HL-60 (cell line): ENCODE measurements around the gene PPFIA4.

ENCODE experiments used
- SPI1 ChIP-seq: IDR thresholded peaks from 2 replicates; pipeline ENCODE4 v1.6.1; 2012; ENCODE audit warnings: low read depth, mild to moderate bottlenecking, borderline replicate concordance
- TF ChIP-seq, protein P1 (sequence below): IDR thresholded peaks from one replicate; pipeline ENCODE4 v1.5.1; 2011; ENCODE audit warnings: low read length, control low read depth, inconsistent platforms; ENCODE audit not compliant: insufficient read depth

DNA sequence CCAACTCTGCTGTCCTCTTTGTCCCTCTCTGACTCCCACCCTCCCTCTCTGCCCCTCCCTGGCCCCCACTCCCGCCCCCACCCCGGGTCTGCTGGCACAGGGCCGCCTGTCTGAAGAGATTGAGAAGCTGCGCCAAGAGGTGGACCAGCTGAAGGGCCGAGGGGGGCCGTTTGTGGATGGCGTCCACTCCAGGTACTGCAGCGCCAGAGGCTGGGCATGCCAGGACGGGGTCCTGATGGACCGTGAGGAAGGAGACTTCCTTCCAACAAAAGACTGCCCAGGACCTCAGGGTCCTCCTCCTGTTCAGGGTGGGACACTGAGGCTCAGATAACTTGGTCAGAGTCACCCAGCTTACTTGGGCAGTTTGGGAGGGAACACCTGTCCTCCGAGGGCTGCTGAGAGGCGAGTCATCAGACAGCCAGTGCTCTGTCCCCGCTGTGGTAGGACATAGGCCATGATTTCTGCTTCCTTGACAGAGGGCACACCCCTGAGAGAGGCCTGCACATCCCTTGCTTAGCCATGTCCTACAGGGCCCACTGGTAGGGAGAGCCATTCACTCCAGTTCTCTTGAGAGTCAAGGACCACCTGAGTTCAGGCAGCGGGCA lies 23.4 kb downstream of the PPFIA4 start:
- TF ChIP-seq, protein P1, sequence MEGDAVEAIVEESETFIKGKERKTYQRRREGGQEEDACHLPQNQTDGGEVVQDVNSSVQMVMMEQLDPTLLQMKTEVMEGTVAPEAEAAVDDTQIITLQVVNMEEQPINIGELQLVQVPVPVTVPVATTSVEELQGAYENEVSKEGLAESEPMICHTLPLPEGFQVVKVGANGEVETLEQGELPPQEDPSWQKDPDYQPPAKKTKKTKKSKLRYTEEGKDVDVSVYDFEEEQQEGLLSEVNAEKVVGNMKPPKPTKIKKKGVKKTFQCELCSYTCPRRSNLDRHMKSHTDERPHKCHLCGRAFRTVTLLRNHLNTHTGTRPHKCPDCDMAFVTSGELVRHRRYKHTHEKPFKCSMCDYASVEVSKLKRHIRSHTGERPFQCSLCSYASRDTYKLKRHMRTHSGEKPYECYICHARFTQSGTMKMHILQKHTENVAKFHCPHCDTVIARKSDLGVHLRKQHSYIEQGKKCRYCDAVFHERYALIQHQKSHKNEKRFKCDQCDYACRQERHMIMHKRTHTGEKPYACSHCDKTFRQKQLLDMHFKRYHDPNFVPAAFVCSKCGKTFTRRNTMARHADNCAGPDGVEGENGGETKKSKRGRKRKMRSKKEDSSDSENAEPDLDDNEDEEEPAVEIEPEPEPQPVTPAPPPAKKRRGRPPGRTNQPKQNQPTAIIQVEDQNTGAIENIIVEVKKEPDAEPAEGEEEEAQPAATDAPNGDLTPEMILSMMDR: no peak
- TF ChIP-seq SPI1: no peak
